ENCODE data around the gene ZFP14.
A peak's percentile ranks its signal among the peaks of the same experiment; 100 is the strongest.
"Not testable (repeated sequence)": the region's sequence is repeated elsewhere in the genome, so short reads cannot be mapped to it uniquely, and the experiment has no call there.

The ZFP14 gene

DNA sequence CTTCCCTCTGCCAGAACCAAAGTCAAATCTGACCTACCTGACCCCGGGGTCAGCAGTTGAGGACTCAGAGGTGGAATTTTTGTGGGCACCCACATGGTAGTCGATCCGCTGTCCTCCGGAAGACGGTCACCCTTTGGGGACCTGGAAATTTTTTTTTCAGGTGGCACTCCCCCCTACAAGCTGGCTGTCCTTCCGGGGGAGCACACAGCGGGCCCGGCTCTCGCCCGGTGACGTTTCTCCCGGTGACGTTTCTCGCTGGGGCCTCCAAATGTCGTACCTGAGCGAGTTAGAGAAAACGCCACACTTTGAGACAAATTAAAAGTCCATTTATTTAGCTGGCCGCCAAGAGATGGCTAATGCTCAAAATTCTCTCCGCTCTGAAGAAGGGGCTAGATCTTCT lies 48.8 kb downstream of the ZFP14 start:
- DNase-seq, result no peak

DNA sequence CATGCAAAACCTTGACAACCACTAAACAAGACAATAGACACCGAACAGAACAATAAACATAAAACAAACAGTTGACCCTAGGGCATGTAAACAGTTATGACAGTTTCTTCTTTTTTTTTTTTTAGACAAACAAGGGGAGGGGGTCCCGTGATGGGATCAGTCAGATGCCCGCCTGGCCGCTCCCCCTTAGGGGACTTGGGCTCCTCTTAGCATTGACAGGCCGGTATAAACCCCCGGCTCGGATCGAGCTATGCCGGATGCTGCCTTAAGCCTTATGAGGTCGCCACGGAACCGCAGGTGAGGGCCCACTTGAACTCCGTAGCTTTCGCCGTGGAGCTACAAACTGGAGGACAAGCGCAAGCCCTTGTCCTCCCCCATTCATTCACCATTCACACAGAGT lies 49.5 kb downstream of the ZFP14 start:
- DNase-seq, result not testable (repeated sequence)

DNA sequence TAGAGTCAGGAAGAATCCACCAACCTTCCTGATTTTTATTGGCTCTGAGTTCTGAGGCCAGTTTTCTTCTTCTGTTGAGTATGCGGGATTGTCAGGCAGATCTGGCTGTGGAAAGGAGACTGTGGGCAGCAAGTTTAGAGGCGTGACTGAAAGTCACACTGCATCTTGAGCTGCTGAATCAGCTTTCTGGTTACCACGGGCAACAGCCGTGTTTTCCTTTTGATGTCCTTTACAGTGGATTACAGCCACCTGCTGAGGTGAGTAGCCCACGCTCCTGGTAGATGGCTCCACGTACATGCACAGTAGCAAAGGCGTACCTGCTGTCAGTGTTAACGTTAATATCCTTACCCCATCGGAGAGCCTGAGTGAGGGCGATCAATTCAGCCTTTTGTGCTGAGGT lies 52.4 kb downstream of the ZFP14 start:
- not testable (repeated sequence) for DNase-seq

DNA sequence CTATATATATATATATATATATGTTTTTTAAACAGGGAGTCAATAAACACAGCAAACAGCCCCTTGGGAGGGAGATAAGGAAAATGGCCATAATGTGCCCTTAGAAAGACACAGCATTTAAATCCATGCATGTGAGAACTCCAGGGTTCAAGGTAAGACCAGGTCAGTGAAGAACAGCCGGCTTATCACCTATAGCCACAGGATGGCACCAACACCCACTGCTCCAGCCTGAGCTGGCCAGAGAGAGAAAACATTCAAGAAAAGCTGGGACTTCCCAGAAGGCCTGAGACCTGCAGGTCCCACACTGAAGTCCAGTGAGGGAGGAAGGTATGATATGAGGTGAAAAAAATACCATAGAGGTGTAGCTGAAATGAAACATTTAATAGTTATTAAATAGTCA lies 63.8 kb downstream of the ZFP14 start:
- DNase-seq, result not testable (repeated sequence)

DNA sequence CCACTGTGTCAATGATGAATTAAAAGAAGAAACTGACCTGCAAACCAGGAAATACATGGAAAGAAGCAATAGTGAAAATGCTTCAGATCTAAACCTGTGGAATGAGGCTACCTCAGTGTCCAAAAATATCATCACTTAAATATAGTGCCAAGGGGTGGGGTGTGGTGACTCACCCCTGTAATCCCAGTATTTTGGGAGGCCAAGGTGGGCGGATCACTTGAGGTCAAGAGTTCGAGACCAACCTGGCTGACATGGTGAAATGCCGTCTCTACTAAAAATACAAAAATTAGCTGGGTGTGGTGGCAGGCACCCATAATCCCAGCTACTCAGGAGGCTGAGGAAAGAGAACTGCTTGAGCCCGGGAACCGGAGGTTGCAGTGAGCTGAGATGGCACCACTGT lies 64.9 kb downstream of the ZFP14 start:
- not testable (repeated sequence) for DNase-seq

DNA sequence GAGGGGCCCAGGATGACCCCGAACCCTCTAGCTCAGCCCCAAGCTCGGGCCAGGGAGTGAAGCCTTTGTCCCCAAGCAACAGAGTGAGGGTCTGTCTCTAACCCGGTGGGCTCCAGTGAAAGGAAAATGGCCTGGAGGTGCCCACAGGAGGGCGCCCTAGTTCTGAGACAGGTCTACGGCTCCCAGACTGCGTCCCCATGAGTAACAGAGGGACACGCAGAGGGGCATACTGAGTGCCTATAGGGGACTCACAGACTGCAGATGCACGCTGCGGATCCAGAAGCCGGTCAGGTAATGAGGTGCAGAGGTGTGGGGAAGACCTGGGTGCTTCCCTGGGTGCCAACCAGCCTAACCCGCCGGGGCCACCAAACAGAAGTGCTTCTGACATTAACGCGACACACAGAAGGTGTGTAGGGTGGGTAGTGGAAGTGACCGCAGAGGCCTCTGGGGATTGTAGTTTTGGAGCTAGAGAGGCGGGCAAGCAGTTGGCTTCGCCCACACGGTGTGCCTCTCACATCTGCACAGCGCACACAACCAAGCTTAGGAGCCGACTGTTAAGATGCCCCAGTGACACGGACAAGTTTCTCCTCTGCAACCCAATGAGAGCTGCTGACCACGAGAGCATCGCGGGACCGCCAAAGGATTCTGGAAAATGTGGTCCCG lies 67.8 kb downstream of the ZFP14 start:
- DNase-seq, result not testable (repeated sequence)

DNA sequence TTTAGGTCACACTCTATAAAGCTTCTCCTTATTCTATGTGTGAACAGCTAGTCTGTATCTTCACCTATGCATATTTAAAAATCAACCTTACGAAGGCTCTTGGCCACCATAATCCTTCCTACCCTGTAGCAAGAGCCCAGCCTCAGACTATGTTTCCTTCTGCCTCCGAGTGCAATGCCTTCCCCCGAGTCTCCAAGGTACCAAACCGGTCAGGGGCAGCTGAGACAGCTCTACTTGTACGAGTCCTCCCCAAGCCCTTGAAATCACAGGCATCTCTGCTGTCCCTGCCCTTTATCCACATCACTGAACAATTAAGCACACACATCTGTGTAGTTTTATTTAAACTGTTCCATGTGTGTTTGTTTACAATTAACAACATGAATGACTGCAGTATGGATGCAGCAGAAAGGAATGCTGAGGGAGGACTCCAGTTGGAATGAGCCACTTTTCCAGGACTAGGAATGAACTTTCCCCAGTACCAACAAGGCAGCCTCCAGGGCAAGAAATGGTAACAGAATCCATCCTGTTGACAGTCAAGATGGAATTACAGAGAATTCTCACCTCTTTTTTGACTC lies 68.5 kb downstream of the ZFP14 start:
- peak; percentile 17 for DNase-seq

DNA sequence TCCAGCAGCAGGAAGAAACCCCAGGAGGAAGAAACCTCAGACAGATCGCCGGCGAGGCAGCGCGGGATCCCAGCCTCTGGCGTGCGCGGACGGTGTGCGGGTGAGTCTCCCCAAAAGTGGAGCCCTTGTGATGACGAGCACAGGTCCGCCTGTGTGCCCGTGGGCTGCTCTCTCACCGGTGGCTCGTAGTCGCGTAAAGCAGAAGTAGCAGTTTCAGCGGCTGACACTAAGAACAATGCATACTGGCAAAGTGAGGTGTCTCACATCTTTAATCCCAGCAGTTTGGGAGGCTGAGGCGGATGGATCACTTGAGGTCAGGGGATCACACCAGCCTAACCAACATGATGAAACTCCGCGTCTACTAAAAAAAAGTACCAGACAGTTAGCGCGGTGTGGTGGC lies 69.2 kb downstream of the ZFP14 start:
- DNase-seq, result not testable (repeated sequence)

DNA sequence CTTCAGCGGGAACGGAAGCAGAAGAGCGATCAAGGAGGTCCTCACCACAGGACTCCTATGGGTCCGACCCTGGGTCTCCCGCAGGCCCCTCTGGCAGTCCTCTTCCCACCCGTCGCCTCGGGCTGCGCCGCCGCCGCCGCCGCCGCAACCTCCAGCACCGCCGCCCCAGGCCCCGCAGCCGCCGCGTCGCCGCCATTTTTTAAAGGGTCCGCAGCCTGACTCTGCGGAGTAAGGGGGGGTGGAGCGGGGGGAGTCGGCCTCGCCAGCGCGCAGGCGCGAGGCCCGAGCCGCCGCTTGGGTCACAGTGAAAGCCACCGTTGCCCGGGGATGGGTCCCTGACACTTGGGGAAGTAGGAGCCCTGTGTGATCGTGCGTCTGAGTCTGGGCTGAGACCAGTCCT lies 69.7 kb downstream of the ZFP14 start:
- DNase-seq, result not testable (repeated sequence)

DNA sequence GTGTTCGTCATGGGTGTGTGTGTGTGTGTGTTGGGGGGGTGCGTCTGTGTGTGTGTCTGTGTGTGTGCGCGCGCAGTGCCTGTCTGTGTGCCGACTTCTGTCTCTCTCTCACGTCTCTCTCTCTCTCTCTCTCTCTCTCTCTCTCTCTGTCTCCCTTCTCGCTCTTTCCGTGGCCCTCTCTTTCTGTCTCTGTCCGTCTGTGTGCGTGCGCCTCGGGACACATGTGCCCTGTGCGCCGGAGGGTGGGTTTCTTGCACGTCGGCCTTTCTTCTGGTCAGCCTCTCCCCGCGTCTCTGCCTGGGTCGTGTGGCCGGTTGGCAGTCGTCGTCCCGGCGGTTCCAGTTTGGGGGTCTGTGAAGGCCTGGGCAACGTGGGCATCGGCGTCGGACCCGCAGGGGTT lies 86.7 kb downstream of the ZFP14 start:
- not testable (repeated sequence) for DNase-seq

All from EL (cell line).